Measurements from ENCODE around the gene SEMA4C.

- TF ChIP-seq CTCF (conservative IDR thresholded peaks at IDR 0.05) (no peak), ZFX (IDR thresholded peaks at IDR 0.05) (no peak)
Observed at GRCh38 chr2:96883306-96883705, 13.4 kb upstream of the SEMA4C start.

All from C4-2B (cell line).